ENCODE measurements around the gene TM6SF1.

- TF ChIP-seq CTCF (IDR thresholded peaks at IDR 0.05) (no peak), EZH2 (IDR thresholded peaks at IDR 0.05) (no peak)
Observed at GRCh38 chr15:83115831-83116565, 8.6 kb downstream of the TM6SF1 start.
